NB4 (cell line): ENCODE measurements around the gene ARID3B.
"Not testable (repeated sequence)": the region's sequence is repeated elsewhere in the genome, so short reads cannot be mapped to it uniquely, and the experiment has no call there.

Experiments
- DNase-seq: peaks from one replicate; pipeline ENCODE4 v3.0.0; 2010; ENCODE audit warnings: low read depth
- H3K4me3 ChIP-seq: one replicate; pipeline ENCODE4 v1.5.1; 2011; ENCODE audit warnings: mild to moderate bottlenecking, low read depth, low read length, moderate library complexity
- CTCF ChIP-seq: IDR thresholded peaks from one replicate; pipeline ENCODE4 v1.5.1; 2012; ENCODE audit warnings: low read depth, low read length
- MAX ChIP-seq: IDR thresholded peaks from 2 replicates; pipeline ENCODE4 v1.6.1; 2011; ENCODE audit warnings: low read depth, low read length
- MYC ChIP-seq: IDR thresholded peaks from 2 replicates; pipeline ENCODE4 v1.6.1; 2011; ENCODE audit warnings: low read depth, low read length
- POLR2A ChIP-seq: IDR thresholded peaks from 2 replicates; pipeline ENCODE4 v1.6.1; 2011; ENCODE audit warnings: mild to moderate bottlenecking; ENCODE audit not compliant: insufficient read length; ENCODE audit errors: extremely low read depth

The ARID3B gene

GRCh38 chr15:74585857-74586256 lies 44.8 kb downstream of the ARID3B start:
- no peak overlapping the region for H3K4me3 ChIP-seq

GRCh38 chr15:74589826-74590225 lies 48.8 kb downstream of the ARID3B start:
- no peak overlapping the region for H3K4me3 ChIP-seq
- TF ChIP-seq CTCF (no peak), POLR2A (no peak), MYC (no peak), MAX (no peak)
- no peak for DNase-seq

More at GRCh38 chr15:74585857-74586256, 44.8 kb downstream of the ARID3B start:
- DNase-seq, result no peak
- TF ChIP-seq POLR2A (no peak), MYC (no peak), MAX (no peak), CTCF (no peak)

GRCh38 chr15:74592222-74592621 lies 51.2 kb downstream of the ARID3B start:
- DNase-seq, result no peak
- TF ChIP-seq CTCF (no peak), MAX (no peak), MYC (no peak), POLR2A (no peak)

GRCh38 chr15:74593122-74593521 lies 52.1 kb downstream of the ARID3B start:
- no peak overlapping the region for H3K4me3 ChIP-seq
- DNase-seq, result no peak
- TF ChIP-seq MYC (no peak), MAX (no peak), CTCF (no peak), POLR2A (no peak)

More at GRCh38 chr15:74592222-74592621, 51.2 kb downstream of the ARID3B start:
- H3K4me3 ChIP-seq, result no peak overlapping the region

GRCh38 chr15:74594455-74594854 lies 53.4 kb downstream of the ARID3B start:
- DNase-seq, result no peak
- TF ChIP-seq CTCF, result no peak
- TF ChIP-seq MAX, result no peak
- TF ChIP-seq MYC, result no peak
- no peak for TF ChIP-seq POLR2A
- H3K4me3 ChIP-seq, result no peak overlapping the region

GRCh38 chr15:74595271-74595670 lies 54.3 kb downstream of the ARID3B start:
- H3K4me3 ChIP-seq, result no peak overlapping the region
- TF ChIP-seq MAX (no peak), CTCF (no peak), MYC (no peak), POLR2A (no peak)
- no peak for DNase-seq

- not testable (repeated sequence) for DNase-seq, H3K4me3 ChIP-seq
Measured at GRCh38 chr15:74596736-74597135, 55.7 kb downstream of the ARID3B start.

GRCh38 chr15:74597146-74597705 lies 56.2 kb downstream of the ARID3B start:
- not testable (repeated sequence) for DNase-seq, H3K4me3 ChIP-seq
